DMS153 (cell line): ENCODE data around the gene SCML2.
"Not testable (repeated sequence)": the region's sequence is repeated elsewhere in the genome, so short reads cannot be mapped to it uniquely, and the experiment has no call there.

Experiments
- DNase-seq: peaks from one replicate; lab custom pipeline; 2025; lab: John Stamatoyannopoulos, UW

The SCML2 gene

GRCh38 chrX:18271309-18271708 is 83.2 kb downstream of the SCML2 start:
- DNase-seq: no peak

GRCh38 chrX:18255059-18255458 is 99.4 kb downstream of the SCML2 start:
- DNase-seq: no peak

- DNase-seq: no peak
Observed at GRCh38 chrX:18252644-18253359, 101.7 kb downstream of the SCML2 start.

GRCh38 chrX:18229646-18230045 is 124.8 kb downstream of the SCML2 start:
- not testable (repeated sequence) for DNase-seq

GRCh38 chrX:18228069-18228468 is 126.4 kb downstream of the SCML2 start:
- no peak for DNase-seq

- no peak for DNase-seq
Observed at GRCh38 chrX:18227458-18227857, 127.0 kb downstream of the SCML2 start.

- DNase-seq: no peak
Observed at GRCh38 chrX:18220786-18221185, 133.7 kb downstream of the SCML2 start, which contains the start of gene BEND2. Gene BEND2, minus strand, starts transcription at chrX:18220886. Its CDS starts 136 bp downstream, at chrX:18220750.

GRCh38 chrX:18210470-18210869 is 144.0 kb downstream of the SCML2 start:
- DNase-seq: peak; percentile 0

- no peak for DNase-seq
Observed at GRCh38 chrX:18206657-18207056, 147.8 kb downstream of the SCML2 start.

GRCh38 chrX:18203631-18204030 is 150.9 kb downstream of the SCML2 start:
- DNase-seq: no peak

- peak; percentile 12 for DNase-seq
Observed at GRCh38 chrX:18194688-18195087, 159.8 kb downstream of the SCML2 start.
